ENCODE results near the gene KIF3A. TPM values are rescaled to one million over a fixed set of nuclear protein-coding genes. Genes with fewer than 3 reads are reported as not detected.
"Not testable (repeated sequence)": the region's sequence is repeated elsewhere in the genome, so short reads cannot be mapped to it uniquely, and the experiment has no call there.

KIF3A gene
- total RNA-seq, 3 donors from 2014 or later = 4.5 to 15.7 (median 11.5) TPM

GRCh38 chr5:132695956-132696355 lies 41.4 kb downstream of the KIF3A start:
- no peak for DNase-seq (ENCODE audit: low spot score in 2 of 2)
- Histone ChIP-seq H3K27me3 (no peaks in the 10 kb centered on the region), H3K27ac (no peak overlapping the region), H3K36me3 (peaks cover 9% of the 10 kb centered on the region), H3K9me3 (no peaks in the 10 kb centered on the region), H3K4me3 (no peak overlapping the region), H3K4me1 (no peaks in the 10 kb centered on the region)
- intact Hi-C loops (cut with DNase I; ENCODE audit: low total_unique reads) = loop anchor here (5.0 kb wide), 1 partner anchor 144 kb away; no protein-coding TSS in a partner anchor
- no peak for TF ChIP-seq CTCF (IDR thresholded peaks at IDR 0.05)
- TF ChIP-seq POLR2A (IDR thresholded peaks at IDR 0.05) = no peak
- TF ChIP-seq POLR2AphosphoS5 (IDR thresholded peaks at IDR 0.05) = no peak

- TF ChIP-seq POLR2AphosphoS5 (IDR thresholded peaks at IDR 0.05) (no peak), CTCF (IDR thresholded peaks at IDR 0.05) (no peak), POLR2A (IDR thresholded peaks at IDR 0.05) (no peak)
- intact Hi-C loops (cut with DNase I; ENCODE audit: low total_unique reads) = no loop called here
Observed at GRCh38 chr5:132692632-132692967, 44.7 kb downstream of the KIF3A start.

GRCh38 chr5:132691755-132692631 lies 45.4 kb downstream of the KIF3A start:
- intact Hi-C loops (cut with DNase I; ENCODE audit: low total_unique reads) = not testable (repeated sequence)

More at GRCh38 chr5:132692632-132692967, 44.7 kb downstream of the KIF3A start:
- Histone ChIP-seq H3K4me3 (no peak overlapping the region), H3K27me3 (no peaks in the 10 kb centered on the region), H3K27ac (no peak overlapping the region), H3K9me3 (no peaks in the 10 kb centered on the region), H3K36me3 (peaks cover 9% of the 10 kb centered on the region), H3K4me1 (no peaks in the 10 kb centered on the region)
- DNase-seq (ENCODE audit: low spot score in 2 of 2) = no peak

GRCh38 chr5:132690156-132690555 lies 47.2 kb downstream of the KIF3A start:
- H3K4me3 ChIP-seq = no peak overlapping the region
- DNase-seq (ENCODE audit: low spot score in 2 of 2) = no peak
- TF ChIP-seq POLR2AphosphoS5 (IDR thresholded peaks at IDR 0.05) (no peak), CTCF (IDR thresholded peaks at IDR 0.05) (no peak), POLR2A (IDR thresholded peaks at IDR 0.05) (no peak)
- H3K9me3 ChIP-seq = no peaks in the 10 kb centered on the region
- intact Hi-C loops (cut with DNase I; ENCODE audit: low total_unique reads) = no loop called here
- no peaks in the 10 kb centered on the region for H3K27me3 ChIP-seq
- no peaks in the 10 kb centered on the region for H3K36me3 ChIP-seq
- H3K27ac ChIP-seq = no peak overlapping the region
- H3K4me1 ChIP-seq = no peaks in the 10 kb centered on the region

More at GRCh38 chr5:132691755-132692631, 45.4 kb downstream of the KIF3A start:
- H3K4me1 ChIP-seq; H3K27me3 ChIP-seq; DNase-seq (ENCODE audit: low spot score in 2 of 2); H3K27ac ChIP-seq; H3K9me3 ChIP-seq; H3K4me3 ChIP-seq; H3K36me3 ChIP-seq: not testable (repeated sequence)

- no peaks in the 10 kb centered on the region for H3K27me3 ChIP-seq
- no peaks in the 10 kb centered on the region for H3K36me3 ChIP-seq
- TF ChIP-seq POLR2AphosphoS5 (IDR thresholded peaks at IDR 0.05) (no peak), CTCF (IDR thresholded peaks at IDR 0.05) (no peak), POLR2A (IDR thresholded peaks at IDR 0.05) (no peak)
- DNase-seq (ENCODE audit: low spot score in 2 of 2) = no peak
- intact Hi-C loops (cut with DNase I; ENCODE audit: low total_unique reads) = no loop called here
- no peaks in the 10 kb centered on the region for H3K9me3 ChIP-seq
- H3K4me1 ChIP-seq = no peaks in the 10 kb centered on the region
- H3K27ac ChIP-seq = no peak overlapping the region
- H3K4me3 ChIP-seq = no peak overlapping the region
Observed at GRCh38 chr5:132689513-132689912, 47.8 kb downstream of the KIF3A start.
